Pancreas (tissue), 10 donors: ENCODE results near the gene RIMKLB. TPM values are rescaled to one million over a fixed set of nuclear protein-coding genes. Genes with fewer than 3 reads are reported as not detected.

Source experiments
- ATAC-seq, 4 donors: fragments of 200-7000 bp; cut with Tn5 transposase; one replicate each; pipeline versions ENCODE4 v1.8.0 to v1.9.1; 2020; ENCODE audit warnings: mild to moderate bottlenecking in 4 of 4, moderate library complexity in 4 of 4
- DNase-seq, 6 donors: peaks; one replicate each; pipeline ENCODE4 v3.0.0-alpha.2; 2020
- FAIRE-seq: peaks from 2 replicates; lab custom pipeline; 2012; peaks lifted over from hg19 to GRCh38; lab: Jason Lieb, UNC
- H3K27ac ChIP-seq, 4 donors: fragments of 200-600 bp; sonication (generic); 1 replicate in 3 of 4; 2 replicates in 1 of 4; pipeline versions ENCODE4 v1.5.0 to v1.8.0; 2020
- H3K27me3 ChIP-seq, 4 donors: fragments of 200-600 bp; one replicate each; pipeline ENCODE4 v1.8.0; 2021
- H3K36me3 ChIP-seq, 3 donors: fragments of 200-600 bp; sonication (generic) in 1 of 3; one replicate each; pipeline versions ENCODE4 v1.5.0 to v1.8.0; 2020 to 2021
- H3K4me1 ChIP-seq, 3 donors: fragments of 200-600 bp; one replicate each; pipeline ENCODE4 v1.8.0; 2021
- H3K4me3 ChIP-seq, 4 donors: fragments of 200-600 bp; sonication (generic) in 2 of 4; one replicate each; pipeline versions ENCODE4 v1.5.0 to v1.8.0; 2020 to 2021
- H3K9me3 ChIP-seq, 4 donors: fragments of 200-600 bp; one replicate each; pipeline ENCODE4 v1.8.0; 2021
- WGBS, 2 donors: extraction: QIAGEN DNeasy Blood & Tissue Kit; methylation state at CpG; one replicate each; pipeline ENCODE4 v1.1.7; 2013; 5-methylcytosine and 5-hydroxymethylcytosine counted together
- intact Hi-C, 3 donors: fragments of 100-400 bp; cut with DNase I; formaldehyde crosslinking; loops; one replicate each; pipeline versions ENCODE4 v1.11.1 to v1.14.2; 2022
- polyA plus RNA-seq, 2 donors: library from polyadenylated mRNA; stranded (reverse); fragments of 200-250 nt; gene quantifications; one replicate each; pipeline ENCODE4 v1.2.3, GENCODE V29; 2013
- total RNA-seq, 6 donors: library from RNA; stranded (reverse); fragmentation: NEBNext Ultra II Directional in 4 of 6; extraction: Animal tissue kit (Norgen Biotek cat#: 25700) in 4 of 6; gene quantifications; one replicate each; pipeline versions ENCODE4 v1.2.1 to v1.2.4, GENCODE V29; 2021 to 2023
- TF ChIP-seq, protein P1 (sequence below), 4 donors: fragments of 200-600 bp; sonication (generic) in 3 of 4; IDR thresholded peaks; one replicate each; pipeline versions ENCODE4 v1.5.0 to v1.8.0; 2021; ENCODE audit warnings: antibody characterized with exemption in 4 of 4
- donor health status: healthy with polysubstance abuse.
- donor health status: DM: no; HTN: no; CAD: no; lungs with moderate emphysema.
- donor health status: DM: no; HTN: no; CAD: no.
- donor health status: control.
- donor health status: control.
- donor health status: Bipolar disorder and iron deficiency.
- donor health status: DM: yes; HTN: yes; CAD: no.
- donor health status: DM: no; HTN: no; CAD: no.
- donor health status: DM: no; HTN: no; CAD: no.
- donor health status: DM: yes; HTN: yes; CAD: no.

The RIMKLB gene, protein sequence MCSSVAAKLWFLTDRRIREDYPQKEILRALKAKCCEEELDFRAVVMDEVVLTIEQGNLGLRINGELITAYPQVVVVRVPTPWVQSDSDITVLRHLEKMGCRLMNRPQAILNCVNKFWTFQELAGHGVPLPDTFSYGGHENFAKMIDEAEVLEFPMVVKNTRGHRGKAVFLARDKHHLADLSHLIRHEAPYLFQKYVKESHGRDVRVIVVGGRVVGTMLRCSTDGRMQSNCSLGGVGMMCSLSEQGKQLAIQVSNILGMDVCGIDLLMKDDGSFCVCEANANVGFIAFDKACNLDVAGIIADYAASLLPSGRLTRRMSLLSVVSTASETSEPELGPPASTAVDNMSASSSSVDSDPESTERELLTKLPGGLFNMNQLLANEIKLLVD
- total RNA-seq (10 to 100 TPM in 1 of 6 donors, 1 to 10 TPM in 5; 5.1 to 12.4 (median 8.4) TPM), polyA plus RNA-seq (10 to 100 TPM; 32.9 to 46.2 TPM)

DNA sequence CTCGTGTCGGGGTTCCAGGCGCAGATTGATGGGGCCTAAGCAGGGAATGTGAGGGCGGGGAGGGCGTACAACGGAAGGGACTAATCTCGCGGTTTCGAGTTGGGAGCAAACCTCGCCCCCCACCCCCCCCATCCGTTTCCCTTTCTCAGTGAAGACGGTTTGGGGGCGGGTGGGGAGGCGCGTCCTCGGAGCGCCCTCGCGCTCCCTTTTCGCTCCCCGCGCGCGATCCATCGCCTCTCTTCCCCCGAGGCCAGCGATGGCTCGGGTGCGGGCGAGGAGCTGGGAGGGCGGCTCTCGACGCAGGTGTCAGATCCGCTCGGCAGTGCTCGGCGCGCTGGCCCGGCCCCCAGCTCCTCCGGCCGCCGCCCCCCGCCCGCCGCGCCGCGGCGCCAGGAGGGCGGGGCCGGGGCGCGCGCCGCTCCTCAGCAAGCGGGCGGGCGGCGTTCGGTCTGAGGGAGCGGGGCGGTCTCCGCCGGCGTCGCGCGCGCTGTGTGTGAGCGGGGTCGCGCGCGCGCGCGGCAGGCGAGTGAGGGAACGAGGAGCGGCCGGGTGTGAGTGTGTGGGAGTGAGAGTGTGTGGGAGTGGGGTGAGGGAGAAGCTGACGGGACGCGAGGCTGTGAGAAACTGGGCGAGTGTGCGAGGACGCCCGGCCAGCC, at the start of gene RIMKLB:
Gene RIMKLB, plus strand, starts transcription at position 516 of the 656 bp plus-strand sequence. CDS start 15,876 bp downstream, outside the sequence.
- H3K27me3 ChIP-seq, result no peaks in the 10 kb centered on the region
- peak within 1 kb of the TSS; percentile 78 to 99 (median 93) for H3K4me3 ChIP-seq
- H3K9me3 ChIP-seq, result no peaks in the 10 kb centered on the region
- 1% methylated on average over 51 to 85 of the region's 88 CpGs for WGBS, 2 donors
- peaks cover 3 to 18% (median 3%) of the 10 kb centered on the region in 3 donors for H3K4me1 ChIP-seq
- ATAC-seq (peak; percentile 89 to 91 (median 90)), FAIRE-seq (no peak), DNase-seq (peak; percentile 68 to 88 (median 74))
- TF ChIP-seq, protein P1, sequence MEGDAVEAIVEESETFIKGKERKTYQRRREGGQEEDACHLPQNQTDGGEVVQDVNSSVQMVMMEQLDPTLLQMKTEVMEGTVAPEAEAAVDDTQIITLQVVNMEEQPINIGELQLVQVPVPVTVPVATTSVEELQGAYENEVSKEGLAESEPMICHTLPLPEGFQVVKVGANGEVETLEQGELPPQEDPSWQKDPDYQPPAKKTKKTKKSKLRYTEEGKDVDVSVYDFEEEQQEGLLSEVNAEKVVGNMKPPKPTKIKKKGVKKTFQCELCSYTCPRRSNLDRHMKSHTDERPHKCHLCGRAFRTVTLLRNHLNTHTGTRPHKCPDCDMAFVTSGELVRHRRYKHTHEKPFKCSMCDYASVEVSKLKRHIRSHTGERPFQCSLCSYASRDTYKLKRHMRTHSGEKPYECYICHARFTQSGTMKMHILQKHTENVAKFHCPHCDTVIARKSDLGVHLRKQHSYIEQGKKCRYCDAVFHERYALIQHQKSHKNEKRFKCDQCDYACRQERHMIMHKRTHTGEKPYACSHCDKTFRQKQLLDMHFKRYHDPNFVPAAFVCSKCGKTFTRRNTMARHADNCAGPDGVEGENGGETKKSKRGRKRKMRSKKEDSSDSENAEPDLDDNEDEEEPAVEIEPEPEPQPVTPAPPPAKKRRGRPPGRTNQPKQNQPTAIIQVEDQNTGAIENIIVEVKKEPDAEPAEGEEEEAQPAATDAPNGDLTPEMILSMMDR (IDR thresholded peaks at IDR 0.05), result no peak
- no peaks in the 10 kb centered on the region for H3K36me3 ChIP-seq
- H3K27ac ChIP-seq, result peak within 1 kb of the TSS; percentile 55 to 77 (median 74)
- intact Hi-C loops, result no loop called here

DNA sequence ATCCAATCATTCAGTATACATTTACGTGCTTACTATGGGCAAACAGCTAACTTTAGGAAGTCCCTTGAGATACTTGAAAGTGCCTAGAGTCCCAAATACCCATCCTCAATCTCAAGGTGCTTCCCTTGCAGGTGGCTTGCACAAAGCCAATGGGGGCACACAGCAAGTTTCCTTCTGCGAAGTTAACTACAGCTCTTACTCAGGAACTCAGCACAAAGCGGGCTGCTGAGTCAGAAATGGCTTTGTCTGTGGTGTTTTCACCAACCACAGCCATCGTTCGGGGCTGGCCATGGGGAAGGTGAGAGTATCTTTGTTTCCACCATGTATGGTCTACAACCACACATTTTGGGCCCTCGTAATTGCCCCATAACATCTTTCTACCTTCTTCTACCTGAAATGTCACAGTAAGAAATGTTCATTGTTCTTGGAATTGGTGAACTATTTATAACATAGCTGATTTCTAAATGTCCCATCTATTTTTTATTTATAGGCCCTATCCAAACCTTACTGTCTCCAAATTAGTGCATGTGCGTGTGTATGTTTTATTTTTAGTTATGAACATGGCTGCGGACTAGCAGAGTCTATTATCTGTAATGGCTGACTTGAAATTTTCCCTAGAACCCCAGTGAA, 49.1 kb upstream of the RIMKLB start:
- FAIRE-seq (no peak), ATAC-seq (no peak), DNase-seq (no peak)
- no peak overlapping the region for H3K27ac ChIP-seq
- H3K36me3 ChIP-seq, result no peaks in the 10 kb centered on the region
- 73 to 82% methylated on average over 8 of the region's 8 CpGs for WGBS, 2 donors
- no peak overlapping the region for H3K4me3 ChIP-seq
- intact Hi-C loops, result no loop called here
- H3K9me3 ChIP-seq, result no peaks in the 10 kb centered on the region
- TF ChIP-seq, protein P1 (IDR thresholded peaks at IDR 0.05), result no peak
- H3K4me1 ChIP-seq, result no peaks in the 10 kb centered on the region
- no peaks in the 10 kb centered on the region for H3K27me3 ChIP-seq

DNA sequence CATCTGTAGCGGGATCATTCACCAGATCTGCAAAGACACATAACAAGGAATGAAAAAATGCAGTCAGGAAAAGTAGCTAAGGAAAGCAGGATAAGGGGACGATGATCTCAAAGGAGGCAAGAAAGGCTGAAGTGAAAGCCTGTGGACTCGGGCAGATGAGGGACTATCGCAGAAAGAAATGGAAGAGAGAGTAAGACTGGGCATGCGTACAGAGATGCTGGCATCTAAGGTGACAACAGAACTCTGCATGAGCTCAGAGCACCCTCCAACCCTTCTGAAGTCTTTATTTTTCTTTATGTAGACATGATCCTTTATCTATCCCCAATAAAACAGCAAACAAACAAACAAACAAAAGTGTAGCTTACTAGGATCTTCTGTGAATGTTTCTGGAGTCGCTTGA, 42.4 kb upstream of the RIMKLB start:
- Histone ChIP-seq H3K27ac (no peak overlapping the region), H3K4me3 (no peak overlapping the region), H3K9me3 (no peaks in the 10 kb centered on the region), H3K27me3 (no peaks in the 10 kb centered on the region), H3K4me1 (no peaks in the 10 kb centered on the region), H3K36me3 (no peaks in the 10 kb centered on the region)
- FAIRE-seq (no peak), DNase-seq (no peak), ATAC-seq (no peak)
- TF ChIP-seq, protein P1 (IDR thresholded peaks at IDR 0.05), result no peak
- 65 to 72% methylated on average over 6 of the region's 6 CpGs for WGBS, 2 donors
- intact Hi-C loops, result loop anchor here in 1 of 3 donors (10.0 kb wide), 1 partner anchor 379 kb away; no protein-coding TSS in a partner anchor

DNA sequence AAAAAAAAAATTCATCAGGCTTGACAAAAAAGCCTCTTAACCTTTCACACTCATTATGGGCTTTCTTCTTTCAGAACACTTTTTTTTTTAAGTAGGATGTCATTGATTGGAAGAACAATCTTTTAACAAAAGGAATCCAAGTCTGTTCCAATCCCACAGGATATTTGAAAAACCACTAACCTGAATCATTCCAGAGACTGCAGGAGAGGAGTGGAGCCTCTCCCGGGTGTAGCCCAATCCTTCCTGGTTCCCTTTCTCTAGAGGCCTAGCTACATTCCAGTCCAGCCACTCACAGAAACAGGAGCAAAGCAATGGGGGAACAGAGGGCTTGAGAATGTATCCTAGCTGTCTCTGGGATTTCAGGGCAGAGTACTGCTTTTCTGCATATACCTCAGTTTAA, 39.4 kb upstream of the RIMKLB start:
- ATAC-seq, result peak in 2 of 4 donors; percentile 34 to 45

More for the DNA sequence above, 39.4 kb upstream of the RIMKLB start:
- Histone ChIP-seq H3K4me1 (no peaks in the 10 kb centered on the region), H3K36me3 (no peaks in the 10 kb centered on the region), H3K27me3 (no peaks in the 10 kb centered on the region), H3K27ac (no peak overlapping the region), H3K9me3 (no peaks in the 10 kb centered on the region), H3K4me3 (no peak overlapping the region)
- FAIRE-seq (no peak), DNase-seq (no peak)
- TF ChIP-seq, protein P1 (IDR thresholded peaks at IDR 0.05), result no peak
- intact Hi-C loops, result loop anchor here in 1 of 3 donors (10.0 kb wide), 1 partner anchor 376 kb away; no protein-coding TSS in a partner anchor
- 42 to 44% methylated on average over 1 of the region's 1 CpG for WGBS, 2 donors
